Adrenal gland (tissue), 12 donors: ENCODE results near the gene PRKCE. TPM values are rescaled to one million over a fixed set of nuclear protein-coding genes. Genes with fewer than 3 reads are reported as not detected.
A peak's percentile ranks its signal among the peaks of the same experiment; 100 is the strongest.

Experiments used
- DNase-seq, 7 donors: peaks; one replicate each; pipeline ENCODE4 v3.0.0-alpha.2; 2019 to 2020
- H3K27ac ChIP-seq, 5 donors: fragments of 200-600 bp; sonication (generic) in 4 of 5; 1 replicate in 3 of 5; 2 replicates in 2 of 5; pipeline versions ENCODE4 v1.5.1 to v1.8.0; 2016 to 2020; ENCODE audit warnings: mild to moderate bottlenecking in 1 of 5
- H3K27me3 ChIP-seq: fragments of 200-600 bp; 2 replicates; pipeline ENCODE4 v1.8.0; 2021
- H3K36me3 ChIP-seq, 2 donors: fragments of 200-600 bp; replicated peaks in 1 of 2; 1 replicate in 1 of 2; 2 replicates in 1 of 2; pipeline versions ENCODE4 v1.5.1 to v1.8.0; 2018 to 2022
- H3K4me1 ChIP-seq, 2 donors: fragments of 200-600 bp; replicated peaks in 1 of 2; 1 replicate in 1 of 2; 2 replicates in 1 of 2; pipeline versions ENCODE4 v1.5.1 to v1.8.0; 2018 to 2021
- H3K4me3 ChIP-seq, 4 donors: fragments of 200-600 bp; sonication (generic) in 3 of 4; one replicate each; pipeline ENCODE4 v1.5.1; 2016 to 2018
- H3K9me3 ChIP-seq, 3 donors: fragments of 200-600 bp; sonication (generic) in 1 of 3; replicated peaks in 1 of 3; 1 replicate in 2 of 3; 2 replicates in 1 of 3; pipeline versions ENCODE4 v1.5.1 to v1.8.0; 2016 to 2021
- CTCF ChIP-seq, 6 experiments: fragments of 450-650 bp in 4 of 6; fragments of 200-600 bp in 2 of 6; sonication (generic) in 1 of 6; IDR thresholded peaks; 1 replicate in 5 of 6; 2 replicates in 1 of 6; pipeline versions ENCODE4 v1.5.1 to v1.8.0; 2016 to 2021; ENCODE audit warnings: antibody characterized with exemption in 6 of 6, mild to moderate bottlenecking in 2 of 6, moderate library complexity in 1 of 6
- POLR2A ChIP-seq, 2 donors: fragments of 450-650 bp; IDR thresholded peaks; one replicate each; pipeline ENCODE4 v1.6.1; 2017; ENCODE audit warnings: antibody characterized with exemption in 2 of 2, mild to moderate bottlenecking in 2 of 2, moderate library complexity in 1 of 2
- WGBS, 4 donors: extraction: QIAGEN DNeasy Blood & Tissue Kit in 2 of 4; methylation state at CpG; one replicate each; pipeline versions ENCODE4 v1.1.5 to v1.1.7; 2013 to 2017; 5-methylcytosine and 5-hydroxymethylcytosine counted together
- intact Hi-C, 2 donors: fragments of 100-400 bp; cut with DNase I; formaldehyde crosslinking; loops; one replicate each; pipeline versions ENCODE4 v1.14.1 to v1.15.0; 2022 to 2023
- polyA plus RNA-seq, 3 donors: library from polyadenylated mRNA; stranded (reverse); fragments of 200-250 nt in 2 of 3; fragments of 350-450 nt in 1 of 3; fragmentation: Illumina TruSeq in 1 of 3; extraction: RNeasy Lipid Tissue Mini Kit (QIAGEN cat#74804) in 1 of 3; gene quantifications; one replicate each; pipeline ENCODE4 v1.2.3, GENCODE V29; 2013 to 2014
- total RNA-seq, 9 donors: library from RNA; depleted of rRNA in 4 of 9; stranded (reverse); fragments of >200 nt in 4 of 9; fragments of 120-200 nt in 1 of 9; fragmentation: NEBNext Ultra II Directional in 1 of 9; extraction: Animal tissue kit (Norgen Biotek cat#: 25700) in 1 of 9; gene quantifications; one replicate each; pipeline versions ENCODE4 v1.1.0 to v1.2.4, GENCODE V29; 2013 to 2023
- donor health status: healthy with polysubstance abuse.
- donor health status: Bipolar disorder and iron deficiency.
- donor health status: DM: yes; HTN: yes; CAD: no.
- donor health status: DM: no; HTN: no; CAD: no.
- donor health status: DM: no; HTN: no; CAD: no.
- donor health status: DM: yes; HTN: yes; CAD: no.

The PRKCE gene
- total and polyA plus RNA-seq, 12 donors: 1.9 to 19.2 (median 8.0) TPM

GRCh38 chr2:46066601-46067000 lies 415.1 kb downstream of the PRKCE start:
- WGBS, 4 donors: 83 to 86% (median 85%) methylated on average over 5 of the region's 5 CpGs
- TF ChIP-seq CTCF (IDR thresholded peaks at IDR 0.05) (no peak), POLR2A (IDR thresholded peaks at IDR 0.05) (no peak)
- no peak overlapping the region for H3K4me3 ChIP-seq
- H3K9me3 ChIP-seq: no peaks in the 10 kb centered on the region
- H3K27me3 ChIP-seq: no peaks in the 10 kb centered on the region
- intact Hi-C loops: loop anchor here in 1 of 2 donors (10.0 kb wide), 1 partner anchor 228 kb away; the partner anchor contains the start of gene EPAS1
- H3K4me1 ChIP-seq: peaks cover 0 to 8% of the 10 kb centered on the region in 2 donors
- H3K36me3 ChIP-seq: no peaks in the 10 kb centered on the region
- peak in 1 of 7 donors; percentile 35 for DNase-seq
- H3K27ac ChIP-seq: no peak overlapping the region

GRCh38 chr2:46067062-46067461 lies 415.6 kb downstream of the PRKCE start:
- intact Hi-C loops: loop anchor here in 1 of 2 donors (10.0 kb wide), 1 partner anchor 228 kb away; the partner anchor contains the start of gene EPAS1
- H3K27me3 ChIP-seq: no peaks in the 10 kb centered on the region
- H3K9me3 ChIP-seq: no peaks in the 10 kb centered on the region
- H3K4me3 ChIP-seq: no peak overlapping the region
- peak in 1 of 7 donors; percentile 18 for DNase-seq
- H3K27ac ChIP-seq: peak overlapping the region in 1 of 5 donors; percentile 32
- no peak for TF ChIP-seq CTCF (IDR thresholded peaks at IDR 0.05)
- peaks cover 0 to 8% of the 10 kb centered on the region in 2 donors for H3K4me1 ChIP-seq
- no peaks in the 10 kb centered on the region for H3K36me3 ChIP-seq
- WGBS, 4 donors: 87 to 95% (median 92%) methylated on average over 3 of the region's 3 CpGs

- TF ChIP-seq POLR2A (IDR thresholded peaks at IDR 0.05) (no peak), CTCF (IDR thresholded peaks at IDR 0.05) (no peak)
- Histone ChIP-seq H3K9me3 (no peaks in the 10 kb centered on the region), H3K36me3 (no peaks in the 10 kb centered on the region), H3K27ac (peak overlapping the region in 1 of 5 donors; percentile 32), H3K4me1 (peaks cover 0 to 8% of the 10 kb centered on the region in 2 donors), H3K4me3 (no peak overlapping the region), H3K27me3 (no peaks in the 10 kb centered on the region)
- intact Hi-C loops: loop anchor here in 1 of 2 donors (10.0 kb wide), 1 partner anchor 227 kb away; the partner anchor contains the start of gene EPAS1
- DNase-seq: peak in 1 of 7 donors; percentile 21
- WGBS, 4 donors: 85 to 90% (median 87%) methylated on average over 13 of the region's 13 CpGs
These were observed 416.2 kb downstream of the PRKCE start for GRCh38 chr2:46067501-46068305.

GRCh38 chr2:46068636-46069035 lies 417.2 kb downstream of the PRKCE start:
- H3K27me3 ChIP-seq: no peaks in the 10 kb centered on the region
- intact Hi-C loops: loop anchor here in 1 of 2 donors (10.0 kb wide), 1 partner anchor 226 kb away; the partner anchor contains the start of gene EPAS1
- WGBS, 4 donors: 90 to 96% (median 91%) methylated on average over 4 of the region's 4 CpGs

More at GRCh38 chr2:46068636-46069035, 417.2 kb downstream of the PRKCE start:
- Histone ChIP-seq H3K36me3 (no peaks in the 10 kb centered on the region), H3K9me3 (no peaks in the 10 kb centered on the region), H3K4me1 (peaks cover 0 to 7% of the 10 kb centered on the region in 2 donors), H3K27ac (no peak overlapping the region), H3K4me3 (no peak overlapping the region)
- no peak for DNase-seq
- TF ChIP-seq POLR2A (IDR thresholded peaks at IDR 0.05): no peak
- no peak for TF ChIP-seq CTCF (IDR thresholded peaks at IDR 0.05)
